ENCODE data around the gene PCAT7.

DNA sequence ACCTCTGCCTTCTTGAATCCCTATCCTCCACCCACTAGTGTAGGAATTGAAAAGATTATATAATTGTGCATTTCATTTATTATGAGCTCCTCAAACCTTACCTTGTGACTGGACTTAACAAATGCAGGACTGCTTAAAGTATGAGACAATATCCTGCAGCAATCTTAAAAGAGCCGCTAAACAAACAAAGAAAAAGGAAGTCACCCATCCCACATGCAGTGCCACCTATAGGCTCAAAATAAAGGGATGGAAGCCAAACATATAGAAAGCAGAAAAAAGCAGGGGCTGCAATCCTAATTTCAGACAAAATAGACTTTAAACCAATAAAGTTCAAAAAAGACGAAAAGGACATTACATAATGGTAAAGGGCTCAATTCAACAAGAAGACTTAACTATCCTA lies 8.7 kb downstream of the PCAT7 start:
- TF ChIP-seq, protein P1, sequence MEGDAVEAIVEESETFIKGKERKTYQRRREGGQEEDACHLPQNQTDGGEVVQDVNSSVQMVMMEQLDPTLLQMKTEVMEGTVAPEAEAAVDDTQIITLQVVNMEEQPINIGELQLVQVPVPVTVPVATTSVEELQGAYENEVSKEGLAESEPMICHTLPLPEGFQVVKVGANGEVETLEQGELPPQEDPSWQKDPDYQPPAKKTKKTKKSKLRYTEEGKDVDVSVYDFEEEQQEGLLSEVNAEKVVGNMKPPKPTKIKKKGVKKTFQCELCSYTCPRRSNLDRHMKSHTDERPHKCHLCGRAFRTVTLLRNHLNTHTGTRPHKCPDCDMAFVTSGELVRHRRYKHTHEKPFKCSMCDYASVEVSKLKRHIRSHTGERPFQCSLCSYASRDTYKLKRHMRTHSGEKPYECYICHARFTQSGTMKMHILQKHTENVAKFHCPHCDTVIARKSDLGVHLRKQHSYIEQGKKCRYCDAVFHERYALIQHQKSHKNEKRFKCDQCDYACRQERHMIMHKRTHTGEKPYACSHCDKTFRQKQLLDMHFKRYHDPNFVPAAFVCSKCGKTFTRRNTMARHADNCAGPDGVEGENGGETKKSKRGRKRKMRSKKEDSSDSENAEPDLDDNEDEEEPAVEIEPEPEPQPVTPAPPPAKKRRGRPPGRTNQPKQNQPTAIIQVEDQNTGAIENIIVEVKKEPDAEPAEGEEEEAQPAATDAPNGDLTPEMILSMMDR (IDR thresholded peaks at IDR 0.05; ENCODE audit: low read depth, low read length), result peak; percentile 20; the same call in 1 of the 2 replicates
- TF ChIP-seq EZH2phosphoT487 (IDR thresholded peaks at IDR 0.05; ENCODE audit: low read depth), result no peak

All from OCI-LY3 (cell line).